Activated CD4-positive, alpha-beta T cell treated with anti-CD3 and anti-CD28 coated beads for 36 hours (primary cell): ENCODE results near the gene VMP1. TPM values are rescaled to one million over a fixed set of nuclear protein-coding genes. Genes with fewer than 3 reads are reported as not detected.
A peak's percentile ranks its signal among the peaks of the same experiment; 100 is the strongest.

Source experiments
- ATAC-seq: fragments of 200-7000 bp; cut with Tn5 transposase; one replicate; pipeline ENCODE4 v1.10.0; 2021; ENCODE audit warnings: mild to moderate bottlenecking, moderate library complexity
- CTCF ChIA-PET: fragments of 350-600 bp; sonication (Branson Sonifier 250); formaldehyde crosslinking; loops from one replicate; lab custom pipeline; 2021; ENCODE audit warnings: antibody characterized with exemption; lab: Charles Lee
- POLR2A ChIA-PET: fragments of 350-600 bp; sonication (Branson Sonifier 250); formaldehyde crosslinking; loops from one replicate; lab custom pipeline; 2021; ENCODE audit warnings: antibody characterized with exemption, inconsistent platforms; lab: Charles Lee
- DNase-seq: peaks from one replicate; pipeline ENCODE4 v3.0.0-alpha.2; 2020
- H3K27ac Mint-ChIP-seq: one replicate; pipeline ENCODE4 v1.8.0; 2021; ENCODE audit warnings: mixed read lengths
- H3K27me3 Mint-ChIP-seq: one replicate; pipeline ENCODE4 v1.8.0; 2021; ENCODE audit warnings: mixed read lengths
- H3K36me3 Mint-ChIP-seq: one replicate; pipeline ENCODE4 v1.8.0; 2021; ENCODE audit warnings: low read depth, mixed read lengths
- H3K4me1 Mint-ChIP-seq: one replicate; pipeline ENCODE4 v1.8.0; 2021; ENCODE audit warnings: mixed read lengths
- H3K4me3 Mint-ChIP-seq: one replicate; pipeline ENCODE4 v1.8.0; 2021; ENCODE audit warnings: mild to moderate bottlenecking, moderate library complexity, mixed read lengths
- H3K9me3 Mint-ChIP-seq: one replicate; pipeline ENCODE4 v1.8.0; 2021; ENCODE audit warnings: low read depth, mixed read lengths
- intact Hi-C, 2 experiments: fragments of 100-400 bp; cut with DNase I in 1 of 2; cut with micrococcal nuclease in 1 of 2; formaldehyde crosslinking; loops; one replicate each; pipeline versions ENCODE4 v1.14.2 to v1.15.1; 2022 to 2024; cut with DNase I, micrococcal nuclease
- total RNA-seq, 2 experiments: library from RNA; stranded (reverse); gene quantifications; one replicate each; pipeline ENCODE4 v1.2.3, GENCODE V29; 2021

Gene VMP1
- total RNA-seq, 2 experiments from 2014 or later: 378 to 402 TPM

DNA sequence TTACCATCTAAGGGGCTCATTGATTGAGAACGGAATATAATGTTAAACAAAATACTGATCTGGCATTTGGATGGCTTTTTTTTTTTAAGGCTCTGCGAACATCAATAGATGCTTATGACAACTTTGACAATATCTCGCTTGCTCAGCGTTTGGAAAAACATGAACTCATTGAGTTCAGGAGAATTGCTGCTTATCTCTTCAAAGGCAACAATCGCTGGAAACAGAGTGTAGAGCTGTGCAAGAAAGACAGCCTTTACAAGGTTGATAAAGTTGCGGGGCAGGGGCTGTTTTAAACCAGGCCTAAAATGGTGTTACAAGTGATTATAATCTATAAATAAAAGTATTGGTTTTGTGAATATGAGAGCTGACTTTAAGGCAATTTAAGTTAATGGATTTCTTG is 22.5 kb upstream of the VMP1 start:
- Mint-ChIP-seq H3K27me3 (no peaks in the 10 kb centered on the region), H3K4me3 (no peak overlapping the region), H3K27ac (no peak overlapping the region), H3K9me3 (no peaks in the 10 kb centered on the region), H3K36me3 (peaks cover 48% of the 10 kb centered on the region), H3K4me1 (peaks cover 22% of the 10 kb centered on the region)
- CTCF ChIA-PET: interaction anchor here (0.7 to 2.1 kb wide), 5 partner anchors 14 to 474 kb away, joined by 3 to 9 read pairs (median 4); no protein-coding TSS in a partner anchor
- POLR2A ChIA-PET: no interaction called here
- ATAC-seq: no peak
- intact Hi-C loops: no loop called here
- no peak for DNase-seq

DNA sequence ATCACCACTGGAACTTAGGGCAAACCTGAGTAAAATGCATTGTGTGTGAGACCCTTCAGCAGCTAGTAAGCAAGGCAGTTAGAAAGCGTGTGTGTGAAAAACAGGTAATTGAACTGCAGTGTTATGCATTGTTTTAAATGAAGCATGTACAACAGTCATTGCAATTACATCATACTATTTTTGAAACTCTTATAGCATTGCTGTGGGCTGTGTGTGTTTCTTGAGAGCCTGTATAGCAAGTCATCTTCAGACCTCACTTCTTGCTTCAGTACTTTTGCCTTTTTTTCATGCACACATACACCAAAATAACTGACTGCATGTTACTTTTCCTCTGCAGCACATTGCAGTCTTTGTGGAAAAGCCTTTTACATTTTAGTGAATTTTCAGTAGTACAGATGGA is 19.4 kb upstream of the VMP1 start:
- intact Hi-C loops: no loop called here
- Mint-ChIP-seq H3K4me3 (no peak overlapping the region), H3K36me3 (peaks cover 49% of the 10 kb centered on the region), H3K4me1 (peaks cover 20% of the 10 kb centered on the region), H3K27me3 (no peaks in the 10 kb centered on the region), H3K9me3 (no peaks in the 10 kb centered on the region), H3K27ac (peak overlapping the region; percentile 83)
- DNase-seq: no peak
- POLR2A ChIA-PET: no interaction called here
- peak; percentile 76 for ATAC-seq
- CTCF ChIA-PET: interaction anchor here (0.5 to 2.4 kb wide), 3 partner anchors 14 to 349 kb away, joined by 3 to 9 read pairs (median 3); no protein-coding TSS in a partner anchor

DNA sequence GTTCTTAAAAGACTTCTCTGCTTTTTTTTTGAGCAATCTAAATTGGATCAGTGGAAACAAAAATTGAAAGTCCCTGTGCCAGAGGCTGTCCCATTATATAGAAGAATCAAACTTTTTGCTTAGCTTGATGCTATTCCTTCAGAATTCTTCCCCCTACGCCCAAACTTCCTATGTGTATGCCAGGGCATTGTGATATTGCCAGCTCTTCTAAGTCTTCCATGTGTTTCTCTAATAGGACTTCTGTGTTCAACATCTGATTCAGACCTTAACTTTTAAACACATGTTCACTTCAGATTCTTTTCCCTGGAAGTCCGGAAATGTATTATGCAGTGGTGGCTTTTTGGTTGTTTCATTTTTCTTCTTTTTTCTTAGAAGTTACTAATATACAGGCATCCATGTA is 19.0 kb upstream of the VMP1 start:
- Mint-ChIP-seq H3K4me3 (no peak overlapping the region), H3K36me3 (peaks cover 50% of the 10 kb centered on the region), H3K27ac (peak overlapping the region; percentile 61), H3K4me1 (peaks cover 17% of the 10 kb centered on the region), H3K27me3 (no peaks in the 10 kb centered on the region), H3K9me3 (no peaks in the 10 kb centered on the region)
- ATAC-seq (no peak), DNase-seq (no peak)
- ChIA-PET CTCF (interaction anchor here (2.4 kb wide), 1 partner anchor 14 kb away, joined by 9 read pairs; no protein-coding TSS in a partner anchor), POLR2A (no interaction called here)
- intact Hi-C loops: no loop called here

DNA sequence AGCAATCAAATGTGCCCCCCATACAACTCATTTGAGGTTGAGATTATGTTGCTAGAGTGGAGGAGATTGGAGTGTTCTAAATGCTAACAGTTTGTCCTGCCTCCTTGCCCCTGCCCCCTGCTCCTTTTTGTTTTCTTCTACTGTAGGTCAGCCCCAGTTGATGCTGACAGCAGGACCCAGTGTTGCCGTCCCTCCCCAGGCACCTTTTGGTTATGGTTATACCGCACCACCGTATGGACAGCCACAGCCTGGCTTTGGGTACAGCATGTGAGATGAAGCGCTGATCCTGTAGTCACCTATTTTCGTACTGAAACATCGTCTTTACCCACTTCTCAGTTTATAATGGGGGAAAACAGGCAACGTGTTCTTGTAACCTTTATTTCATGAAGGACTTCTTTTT is 13.9 kb upstream of the VMP1 start:
- DNase-seq (no peak), ATAC-seq (no peak)
- peaks cover 20% of the 10 kb centered on the region for H3K4me1 Mint-ChIP-seq
- H3K36me3 Mint-ChIP-seq: peaks cover 58% of the 10 kb centered on the region
- ChIA-PET CTCF (no interaction called here), POLR2A (no interaction called here)
- no peaks in the 10 kb centered on the region for H3K27me3 Mint-ChIP-seq
- H3K4me3 Mint-ChIP-seq: no peak overlapping the region
- H3K9me3 Mint-ChIP-seq: no peaks in the 10 kb centered on the region
- intact Hi-C loops: no loop called here
- peak overlapping the region; percentile 1 for H3K27ac Mint-ChIP-seq

DNA sequence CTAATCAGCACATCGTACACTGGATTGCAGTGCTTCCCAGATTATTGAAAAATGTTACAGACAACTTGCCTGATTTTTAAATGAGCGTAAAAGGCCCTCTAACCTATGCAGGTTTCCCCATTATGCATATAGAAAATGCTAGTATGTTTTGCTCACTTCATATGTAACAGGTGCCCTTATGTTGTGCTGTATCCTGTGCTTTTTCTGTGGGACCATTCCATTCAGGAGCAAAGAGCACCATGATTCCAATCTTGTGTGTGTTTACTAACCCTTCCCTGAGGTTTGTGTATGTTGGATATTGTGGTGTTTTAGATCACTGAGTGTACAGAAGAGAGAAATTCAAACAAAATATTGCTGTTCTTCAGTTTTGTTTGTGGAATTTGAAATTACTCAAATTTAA is 13.1 kb upstream of the VMP1 start:
- peak overlapping the region; percentile 59 for H3K27ac Mint-ChIP-seq
- ChIA-PET CTCF (no interaction called here), POLR2A (no interaction called here)
- H3K27me3 Mint-ChIP-seq: no peaks in the 10 kb centered on the region
- ATAC-seq: no peak
- no peak for DNase-seq
- intact Hi-C loops: no loop called here
- H3K9me3 Mint-ChIP-seq: no peaks in the 10 kb centered on the region
- H3K36me3 Mint-ChIP-seq: peaks cover 66% of the 10 kb centered on the region
- no peak overlapping the region for H3K4me3 Mint-ChIP-seq
- peaks cover 27% of the 10 kb centered on the region for H3K4me1 Mint-ChIP-seq

DNA sequence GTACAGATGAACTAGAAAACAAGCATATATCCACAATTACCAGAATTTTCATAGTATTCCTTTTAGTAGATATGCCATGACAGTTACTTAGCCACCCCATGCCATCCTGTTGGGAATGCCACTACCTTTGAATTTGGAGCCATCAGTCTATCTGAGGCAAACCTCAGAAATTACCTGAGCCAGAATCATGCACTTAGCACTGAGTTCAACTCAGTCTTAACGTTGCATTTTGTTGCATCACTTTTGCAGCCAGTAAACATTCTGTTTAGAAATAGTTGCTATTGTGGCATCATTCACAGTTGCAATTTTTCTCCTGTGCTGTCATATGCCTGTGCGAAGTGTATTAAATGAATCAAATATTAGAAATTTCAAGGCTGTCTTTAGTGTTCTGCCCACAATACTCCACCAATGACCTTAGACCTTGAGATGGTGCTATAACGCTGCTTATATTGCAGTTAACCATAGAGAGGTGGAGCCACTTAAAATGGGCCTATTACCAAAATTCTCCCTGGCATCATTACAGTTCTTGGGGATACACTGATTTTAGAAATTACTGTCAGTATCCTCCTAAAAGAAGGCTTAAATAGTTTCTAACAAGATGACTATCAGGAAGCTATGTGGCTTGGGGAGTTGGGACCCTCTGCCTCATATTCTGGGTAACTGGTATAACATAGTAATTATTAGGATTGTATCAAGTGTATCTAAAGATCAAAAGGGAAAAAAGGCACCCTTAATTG is 11.3 kb upstream of the VMP1 start:
- DNase-seq (no peak), ATAC-seq (no peak)
- Mint-ChIP-seq H3K36me3 (peaks cover 72% of the 10 kb centered on the region), H3K9me3 (no peaks in the 10 kb centered on the region), H3K4me3 (no peak overlapping the region), H3K27me3 (no peaks in the 10 kb centered on the region), H3K4me1 (peaks cover 45% of the 10 kb centered on the region), H3K27ac (peak overlapping the region; percentile 72)
- CTCF ChIA-PET: no interaction called here
- intact Hi-C loops: no loop called here
- POLR2A ChIA-PET: no interaction called here

DNA sequence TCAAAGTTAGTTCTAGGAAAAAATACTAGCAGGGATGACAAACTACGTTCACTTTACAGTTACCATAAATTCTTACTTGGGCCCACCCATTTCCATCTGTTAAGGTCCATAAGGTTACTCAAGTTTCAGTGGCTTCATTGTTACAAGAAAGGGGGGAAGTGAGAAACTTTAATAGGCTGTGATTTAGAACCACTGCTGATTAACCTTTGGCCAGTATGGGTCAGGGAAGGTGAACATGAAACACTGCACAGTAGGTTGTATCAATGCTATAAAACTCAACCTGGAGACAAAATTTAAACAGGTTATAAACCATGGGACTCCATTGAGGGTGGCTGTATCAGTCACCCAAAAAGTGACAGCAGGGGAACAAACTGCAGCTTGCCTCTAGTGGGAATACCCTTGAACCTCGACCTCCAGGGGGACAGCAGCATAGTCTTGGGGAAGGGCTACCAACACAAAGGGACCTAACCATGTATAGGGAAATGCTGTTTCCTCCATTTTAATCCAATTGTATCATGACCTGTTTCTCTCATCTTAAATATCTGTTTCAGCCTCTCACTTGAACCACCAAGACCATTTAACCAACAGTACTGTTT is 10.7 kb upstream of the VMP1 start:
- POLR2A ChIA-PET: no interaction called here
- Mint-ChIP-seq H3K27ac (peak overlapping the region; percentile 72), H3K36me3 (peaks cover 69% of the 10 kb centered on the region), H3K9me3 (no peaks in the 10 kb centered on the region), H3K4me3 (no peak overlapping the region), H3K4me1 (peaks cover 50% of the 10 kb centered on the region), H3K27me3 (no peaks in the 10 kb centered on the region)
- intact Hi-C loops: no loop called here
- no peak for DNase-seq
- ATAC-seq: peak; percentile 16
- CTCF ChIA-PET: interaction anchor here (0.7 kb wide), 1 partner anchor 55 kb away, joined by 3 read pairs; no protein-coding TSS in a partner anchor

DNA sequence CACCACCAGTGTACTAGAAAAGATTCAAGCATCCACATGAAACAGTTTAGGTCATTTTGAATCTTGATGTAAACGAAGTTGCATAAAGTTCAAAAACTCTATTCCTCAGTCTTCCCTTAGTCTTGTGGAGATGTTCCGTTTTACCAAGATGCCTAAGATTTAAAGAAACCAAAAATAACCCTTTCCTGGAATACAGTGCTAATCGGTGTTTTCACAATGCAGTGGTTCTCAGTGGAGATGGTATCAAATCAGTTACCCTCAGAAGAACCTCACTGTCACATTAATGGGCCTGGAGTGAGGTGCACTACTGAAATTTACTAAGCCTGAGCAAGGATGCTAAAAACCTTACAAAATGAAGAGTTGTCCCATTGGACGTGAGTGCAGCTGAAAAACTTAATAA is 9.3 kb upstream of the VMP1 start:
- H3K4me3 Mint-ChIP-seq: no peak overlapping the region
- peak overlapping the region; percentile 66 for H3K27ac Mint-ChIP-seq
- peaks cover 62% of the 10 kb centered on the region for H3K4me1 Mint-ChIP-seq
- intact Hi-C loops: no loop called here
- peaks cover 66% of the 10 kb centered on the region for H3K36me3 Mint-ChIP-seq
- ATAC-seq (no peak), DNase-seq (no peak)
- POLR2A ChIA-PET: no interaction called here
- no peaks in the 10 kb centered on the region for H3K27me3 Mint-ChIP-seq
- CTCF ChIA-PET: interaction anchor here (0.8 kb wide), 1 partner anchor 28 kb away, joined by 3 read pairs; no protein-coding TSS in a partner anchor
- no peaks in the 10 kb centered on the region for H3K9me3 Mint-ChIP-seq

DNA sequence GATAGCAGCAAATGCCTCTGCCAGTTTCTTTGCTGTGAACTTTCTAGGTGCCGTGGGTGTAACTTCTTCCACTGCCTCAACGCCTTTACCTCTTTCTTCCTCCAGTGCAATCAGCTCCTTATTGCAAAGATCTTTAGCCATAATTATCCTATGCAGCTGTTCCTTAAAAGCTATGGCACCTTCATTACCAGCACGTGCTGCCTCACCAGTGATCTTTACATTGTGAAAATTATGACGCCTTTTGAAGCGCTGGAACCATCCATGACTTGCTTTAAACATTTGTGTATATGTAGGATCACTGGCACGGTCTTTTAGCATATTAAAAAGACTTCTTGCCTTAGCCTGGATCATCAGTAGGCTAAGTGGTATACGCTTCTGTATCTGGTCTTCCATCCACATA is 8.2 kb upstream of the VMP1 start:
- Mint-ChIP-seq H3K27ac (no peak overlapping the region), H3K4me3 (no peak overlapping the region), H3K36me3 (peaks cover 65% of the 10 kb centered on the region), H3K9me3 (no peaks in the 10 kb centered on the region), H3K4me1 (peaks cover 71% of the 10 kb centered on the region), H3K27me3 (no peaks in the 10 kb centered on the region)
- POLR2A ChIA-PET: no interaction called here
- no peak for DNase-seq
- CTCF ChIA-PET: interaction anchor here (0.5 kb wide), 1 partner anchor 177 kb away, joined by 3 read pairs; no protein-coding TSS in a partner anchor
- ATAC-seq: no peak
- intact Hi-C loops: no loop called here

DNA sequence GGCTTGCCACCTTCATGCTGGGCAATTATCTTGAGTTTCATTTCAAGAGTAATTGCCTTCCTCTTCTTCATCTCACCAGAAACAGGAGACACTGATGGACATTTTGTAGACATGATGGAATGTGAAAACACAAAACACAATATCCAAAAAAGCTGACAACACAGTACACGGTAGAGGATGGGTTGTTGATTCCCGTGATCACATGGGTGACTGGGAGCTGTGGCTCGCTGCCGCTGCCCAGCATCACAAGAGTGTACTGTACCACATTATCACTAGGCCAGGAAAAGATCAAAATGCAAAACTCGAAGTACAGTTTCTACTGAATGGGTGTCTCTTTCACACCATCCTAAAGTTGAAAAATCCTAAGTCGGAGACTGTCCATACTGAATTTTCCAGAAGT is 7.7 kb upstream of the VMP1 start:
- no peak for ATAC-seq
- no peaks in the 10 kb centered on the region for H3K27me3 Mint-ChIP-seq
- H3K4me3 Mint-ChIP-seq: no peak overlapping the region
- H3K4me1 Mint-ChIP-seq: peaks cover 72% of the 10 kb centered on the region
- no peak for DNase-seq
- peaks cover 66% of the 10 kb centered on the region for H3K36me3 Mint-ChIP-seq
- ChIA-PET CTCF (interaction anchor here (0.8 kb wide), 1 partner anchor 9 kb away, joined by 3 read pairs; no protein-coding TSS in a partner anchor), POLR2A (no interaction called here)
- intact Hi-C loops: loop anchor here (10.0 kb wide), 2 partner anchors 335 to 1365 kb away; no protein-coding TSS in a partner anchor
- no peaks in the 10 kb centered on the region for H3K9me3 Mint-ChIP-seq
- H3K27ac Mint-ChIP-seq: peak overlapping the region; percentile 69

DNA sequence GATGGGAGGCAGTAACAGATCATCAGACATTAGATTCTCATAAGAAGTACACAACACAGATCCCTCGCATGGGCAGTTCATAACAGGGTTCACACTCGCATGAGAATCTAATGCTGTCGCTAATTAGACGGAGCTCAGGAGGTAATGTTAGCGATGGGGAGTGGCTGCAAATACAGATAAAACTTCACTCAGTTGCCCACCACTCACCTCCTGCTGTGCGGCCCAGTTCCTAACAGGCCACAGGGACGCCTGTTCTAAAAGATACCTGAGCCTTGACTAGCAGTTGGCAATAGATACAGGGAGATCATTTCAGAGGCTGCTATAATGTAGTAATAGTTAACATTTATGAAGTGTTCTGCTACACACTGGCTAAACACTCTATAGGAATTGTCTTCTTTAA is 5.2 kb upstream of the VMP1 start:
- POLR2A ChIA-PET: interaction anchor here (0.6 kb wide), 1 partner anchor 60 kb away, joined by 3 read pairs; no protein-coding TSS in a partner anchor

More for the DNA sequence above, 5.2 kb upstream of the VMP1 start:
- H3K27ac Mint-ChIP-seq: peak overlapping the region; percentile 48
- CTCF ChIA-PET: interaction anchor here (0.6 to 2.5 kb wide), 4 partner anchors 14 to 196 kb away, joined by 3 to 9 read pairs (median 3); no protein-coding TSS in a partner anchor
- intact Hi-C loops: loop anchor here (10.0 kb wide), 2 partner anchors 332 to 1368 kb away; no protein-coding TSS in a partner anchor
- H3K36me3 Mint-ChIP-seq: peaks cover 79% of the 10 kb centered on the region
- H3K9me3 Mint-ChIP-seq: no peaks in the 10 kb centered on the region
- DNase-seq (no peak), ATAC-seq (no peak)
- H3K4me3 Mint-ChIP-seq: no peak overlapping the region
- peaks cover 83% of the 10 kb centered on the region for H3K4me1 Mint-ChIP-seq
- no peaks in the 10 kb centered on the region for H3K27me3 Mint-ChIP-seq
